RCC 7860 (cell line): ENCODE results near the gene CBY1.

Experiments
- DNase-seq: peaks from one replicate; pipeline ENCODE4 v3.0.0-alpha.2; 2015; ENCODE audit warnings: low spot score
- FAIRE-seq: peaks from 2 replicates; lab custom pipeline; 2012; peaks lifted over from hg19 to GRCh38; lab: Jason Lieb, UNC

Gene CBY1

DNA sequence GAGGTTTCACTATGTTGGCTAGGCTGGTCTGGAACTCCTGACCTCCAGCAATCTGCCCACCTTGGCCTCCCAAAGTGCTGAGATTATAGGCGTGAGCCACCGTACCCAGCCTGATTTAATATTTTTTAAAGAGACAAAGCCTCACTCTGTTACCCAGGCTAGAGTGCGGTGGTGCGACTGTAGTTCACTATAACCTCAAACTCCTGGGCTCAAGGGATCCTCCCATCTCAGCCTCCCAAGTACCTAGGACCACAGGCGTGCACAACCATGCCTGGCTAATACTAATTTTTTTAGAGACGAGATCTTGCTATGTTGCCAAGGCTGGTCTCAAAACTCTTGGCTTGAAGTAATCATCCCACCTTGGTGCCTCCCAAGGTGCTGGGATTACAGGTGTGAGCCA is 62.8 kb downstream of the CBY1 start:
- FAIRE-seq = no peak

DNA sequence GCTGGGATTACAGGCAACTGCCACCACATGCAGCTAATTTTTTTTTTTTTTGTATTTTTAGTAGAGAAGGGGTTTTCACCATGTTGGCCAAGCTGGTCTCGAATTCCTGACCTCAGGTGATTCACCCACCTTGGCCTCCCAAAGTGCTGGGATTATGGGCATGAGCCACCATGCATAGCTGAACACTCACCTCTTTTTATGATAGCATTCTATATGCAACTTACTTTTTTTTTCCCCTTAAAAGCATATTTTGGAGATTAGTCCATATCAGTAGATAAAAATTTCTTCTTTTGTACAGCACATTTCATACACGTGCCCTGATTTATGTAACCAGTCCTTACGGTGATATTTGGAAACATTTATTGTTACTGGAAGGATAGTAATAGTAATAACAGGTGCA is 63.9 kb downstream of the CBY1 start:
- DNase-seq (no peak), FAIRE-seq (no peak)

More for the DNA sequence above, 62.8 kb downstream of the CBY1 start:
- no peak for DNase-seq

DNA sequence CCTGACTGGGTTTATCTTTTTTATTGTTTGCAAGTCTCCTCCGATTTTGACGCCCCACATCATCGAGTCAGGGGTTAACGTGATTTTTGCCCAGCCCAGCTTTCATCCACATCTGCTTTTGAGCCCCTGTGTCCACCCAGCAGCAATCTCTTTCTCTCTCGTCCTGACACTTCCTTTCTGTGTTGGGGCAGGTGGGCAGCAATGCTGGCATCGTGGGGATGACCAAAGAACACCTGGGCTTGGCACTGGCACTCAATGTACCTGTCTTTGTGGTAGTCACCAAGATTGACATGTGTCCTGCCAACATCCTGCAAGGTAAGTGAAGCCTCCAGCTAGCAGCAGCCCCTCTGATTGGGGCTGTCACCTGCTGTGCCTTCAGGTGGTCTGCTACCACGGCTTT is 65.1 kb downstream of the CBY1 start:
- FAIRE-seq (no peak), DNase-seq (no peak)
